Esophagus muscularis mucosa (tissue), 4 donors: ENCODE measurements around the gene HHLA2. TPM values are rescaled to one million over a fixed set of nuclear protein-coding genes. Genes with fewer than 3 reads are reported as not detected.

Experiments used
- DNase-seq: peaks from one replicate; pipeline ENCODE4 v3.0.0-alpha.2; 2017; ENCODE audit errors: extremely low spot score
- H3K27ac ChIP-seq, 4 donors: fragments of 200-600 bp; sonication (generic); replicated peaks in 1 of 4; 1 replicate in 3 of 4; 2 replicates in 1 of 4; pipeline ENCODE4 v1.5.1; 2016 to 2019; ENCODE audit warnings: mild to moderate bottlenecking in 1 of 4
- H3K27me3 ChIP-seq, 4 donors: fragments of 200-600 bp; sonication (generic); one replicate each; pipeline versions ENCODE4 v1.5.1 to v1.6.0; 2016 to 2019
- H3K36me3 ChIP-seq, 4 donors: fragments of 200-600 bp; sonication (generic); one replicate each; pipeline ENCODE4 v1.5.1; 2016 to 2019
- H3K4me1 ChIP-seq, 4 donors: fragments of 200-600 bp; sonication (generic); one replicate each; pipeline ENCODE4 v1.5.1; 2016 to 2019
- H3K4me3 ChIP-seq, 4 donors: fragments of 200-600 bp; sonication (generic); 1 replicate in 2 of 4; 2 replicates in 2 of 4; pipeline ENCODE4 v1.5.1; 2016 to 2019; ENCODE audit warnings: mild to moderate bottlenecking in 4 of 4, moderate library complexity in 1 of 4
- H3K9me3 ChIP-seq, 4 donors: fragments of 200-600 bp; sonication (generic); 1 replicate in 3 of 4; 2 replicates in 1 of 4; pipeline ENCODE4 v1.5.1; 2016 to 2019
- EP300 ChIP-seq: sonication (generic); formaldehyde crosslinking; IDR thresholded peaks from one replicate; pipeline ENCODE4 v1.6.1; 2017; ENCODE audit warnings: antibody characterized with exemption
- POLR2A ChIP-seq: fragments of 450-650 bp; IDR thresholded peaks from one replicate; pipeline ENCODE4 v1.6.1; 2017; ENCODE audit warnings: antibody characterized with exemption, moderate library complexity, mild to moderate bottlenecking, low read depth
- POLR2AphosphoS5 ChIP-seq, 2 donors: sonication (generic); formaldehyde crosslinking; IDR thresholded peaks; one replicate each; pipeline ENCODE4 v1.6.1; 2017; ENCODE audit warnings: antibody characterized with exemption in 2 of 2
- WGBS: methylation state at CpG from one replicate; pipeline ENCODE4 v1.1.5; 2018; 5-methylcytosine and 5-hydroxymethylcytosine counted together
- intact Hi-C: fragments of 100-400 bp; cut with DNase I; formaldehyde crosslinking; loops from one replicate; pipeline ENCODE4 v1.15.1; 2023
- total RNA-seq, 4 donors: library from RNA; depleted of rRNA; stranded (reverse); fragments of >200 nt; gene quantifications; one replicate each; pipeline versions ENCODE4 v1.1.0 to v1.2.1, GENCODE V29; 2016
- TF ChIP-seq, protein P1 (sequence below), 3 experiments: fragments of 200-600 bp in 2 of 3; fragments of 450-650 bp in 1 of 3; sonication (generic) in 2 of 3; IDR thresholded peaks; one replicate each; pipeline ENCODE4 v1.5.1; 2017 to 2019; ENCODE audit warnings: antibody characterized with exemption in 3 of 3, mild to moderate bottlenecking in 2 of 3, moderate library complexity in 1 of 3

The HHLA2 gene, protein sequence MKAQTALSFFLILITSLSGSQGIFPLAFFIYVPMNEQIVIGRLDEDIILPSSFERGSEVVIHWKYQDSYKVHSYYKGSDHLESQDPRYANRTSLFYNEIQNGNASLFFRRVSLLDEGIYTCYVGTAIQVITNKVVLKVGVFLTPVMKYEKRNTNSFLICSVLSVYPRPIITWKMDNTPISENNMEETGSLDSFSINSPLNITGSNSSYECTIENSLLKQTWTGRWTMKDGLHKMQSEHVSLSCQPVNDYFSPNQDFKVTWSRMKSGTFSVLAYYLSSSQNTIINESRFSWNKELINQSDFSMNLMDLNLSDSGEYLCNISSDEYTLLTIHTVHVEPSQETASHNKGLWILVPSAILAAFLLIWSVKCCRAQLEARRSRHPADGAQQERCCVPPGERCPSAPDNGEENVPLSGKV
- total RNA-seq, result not detected

DNA sequence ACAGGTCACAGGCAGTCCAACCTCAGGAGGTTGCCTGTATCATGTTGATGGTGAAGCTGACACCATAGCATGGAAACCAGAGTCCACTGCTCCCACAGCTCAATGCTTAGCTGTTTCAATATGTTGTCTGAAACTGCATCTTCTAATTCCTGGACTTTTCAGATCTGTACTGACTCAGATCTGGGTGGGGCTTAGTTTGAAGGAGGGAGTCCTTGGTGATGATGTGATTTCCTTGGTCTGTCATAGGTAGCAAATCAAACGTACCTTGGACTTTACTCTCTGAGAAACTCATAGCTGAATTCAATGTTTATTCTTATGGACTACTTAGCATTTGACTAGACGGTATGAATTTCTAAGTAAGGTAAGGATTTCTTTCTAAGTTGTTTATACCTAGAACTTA, at the start of gene HHLA2:
HHLA2 (plus strand) TSS at position 310 of the 400 bp plus-strand sequence. CDS start 55,266 bp downstream, outside the sequence.
- no peak within 1 kb of the TSS for H3K27ac ChIP-seq
- 87% methylated on average over 2 of the region's 2 CpGs for WGBS
- no peaks in the 10 kb centered on the region for H3K27me3 ChIP-seq
- intact Hi-C loops, result no loop called here
- no peak for TF ChIP-seq POLR2A
- TF ChIP-seq EP300, result no peak
- no peak for TF ChIP-seq POLR2AphosphoS5 (IDR thresholded peaks at IDR 0.05)
- TF ChIP-seq, protein P1, sequence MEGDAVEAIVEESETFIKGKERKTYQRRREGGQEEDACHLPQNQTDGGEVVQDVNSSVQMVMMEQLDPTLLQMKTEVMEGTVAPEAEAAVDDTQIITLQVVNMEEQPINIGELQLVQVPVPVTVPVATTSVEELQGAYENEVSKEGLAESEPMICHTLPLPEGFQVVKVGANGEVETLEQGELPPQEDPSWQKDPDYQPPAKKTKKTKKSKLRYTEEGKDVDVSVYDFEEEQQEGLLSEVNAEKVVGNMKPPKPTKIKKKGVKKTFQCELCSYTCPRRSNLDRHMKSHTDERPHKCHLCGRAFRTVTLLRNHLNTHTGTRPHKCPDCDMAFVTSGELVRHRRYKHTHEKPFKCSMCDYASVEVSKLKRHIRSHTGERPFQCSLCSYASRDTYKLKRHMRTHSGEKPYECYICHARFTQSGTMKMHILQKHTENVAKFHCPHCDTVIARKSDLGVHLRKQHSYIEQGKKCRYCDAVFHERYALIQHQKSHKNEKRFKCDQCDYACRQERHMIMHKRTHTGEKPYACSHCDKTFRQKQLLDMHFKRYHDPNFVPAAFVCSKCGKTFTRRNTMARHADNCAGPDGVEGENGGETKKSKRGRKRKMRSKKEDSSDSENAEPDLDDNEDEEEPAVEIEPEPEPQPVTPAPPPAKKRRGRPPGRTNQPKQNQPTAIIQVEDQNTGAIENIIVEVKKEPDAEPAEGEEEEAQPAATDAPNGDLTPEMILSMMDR (IDR thresholded peaks at IDR 0.05), result no peak
- no peaks in the 10 kb centered on the region for H3K9me3 ChIP-seq
- H3K4me3 ChIP-seq, result no peak within 1 kb of the TSS
- H3K36me3 ChIP-seq, result no peaks in the 10 kb centered on the region
- peaks cover 3 to 10% (median 4%) of the 10 kb centered on the region in 4 donors for H3K4me1 ChIP-seq
- no peak for DNase-seq

DNA sequence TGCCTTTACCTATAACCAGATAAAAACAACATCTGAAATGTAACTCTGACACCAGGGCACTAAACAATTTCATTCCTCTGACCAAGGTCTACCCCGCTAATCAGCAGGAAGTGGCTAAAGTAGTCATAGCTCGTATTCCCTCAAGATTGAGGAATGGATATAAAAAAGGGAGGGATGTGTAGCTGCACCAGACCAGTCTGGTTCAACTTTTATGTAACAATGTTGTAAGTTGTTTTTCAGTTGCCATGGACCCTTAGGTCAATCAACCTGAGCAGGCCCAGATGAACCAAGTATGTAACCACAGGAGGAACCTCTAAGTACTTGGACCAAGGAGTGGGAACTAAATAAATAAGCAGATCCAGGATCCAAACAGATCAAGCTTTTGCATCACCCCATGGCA, 45.7 kb upstream of the HHLA2 start:
- intact Hi-C loops, result no loop called here
- Histone ChIP-seq H3K9me3 (no peaks in the 10 kb centered on the region), H3K4me3 (no peak overlapping the region), H3K27ac (no peak overlapping the region), H3K27me3 (no peaks in the 10 kb centered on the region), H3K36me3 (no peaks in the 10 kb centered on the region), H3K4me1 (no peaks in the 10 kb centered on the region)
- DNase-seq, result no peak
- TF ChIP-seq POLR2AphosphoS5 (IDR thresholded peaks at IDR 0.05), result no peak
- TF ChIP-seq, protein P1 (IDR thresholded peaks at IDR 0.05), result no peak
- TF ChIP-seq EP300, result no peak
- no peak for TF ChIP-seq POLR2A
- WGBS, result 88% methylated on average over 2 of the region's 2 CpGs

DNA sequence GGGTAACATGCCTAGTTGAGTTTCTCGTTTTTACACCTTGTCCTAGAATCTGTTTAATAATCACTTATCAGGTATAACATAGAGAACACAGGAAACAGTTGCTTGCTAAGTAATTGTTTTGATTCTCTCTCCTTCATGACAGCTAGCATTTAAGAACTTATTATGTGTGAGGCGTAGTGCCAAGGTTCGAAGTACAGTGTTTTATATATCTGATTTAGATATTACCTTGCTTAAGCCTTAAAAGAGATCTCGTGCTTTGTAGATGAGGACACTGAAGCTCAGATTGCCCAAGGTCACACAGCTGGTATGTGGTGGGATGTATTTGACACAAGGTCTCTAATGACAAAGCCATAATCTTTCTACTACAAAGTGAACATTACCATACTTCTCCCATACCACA, 45.1 kb upstream of the HHLA2 start:
- H3K4me3 ChIP-seq, result no peak overlapping the region
- WGBS, result 79% methylated on average over 4 of the region's 4 CpGs
- H3K27ac ChIP-seq, result no peak overlapping the region
- TF ChIP-seq EP300 (no peak), POLR2AphosphoS5 (IDR thresholded peaks at IDR 0.05) (no peak), POLR2A (no peak)
- TF ChIP-seq, protein P1 (IDR thresholded peaks at IDR 0.05), result no peak
- intact Hi-C loops, result no loop called here
- DNase-seq, result no peak
- no peaks in the 10 kb centered on the region for H3K36me3 ChIP-seq
- no peaks in the 10 kb centered on the region for H3K27me3 ChIP-seq
- no peaks in the 10 kb centered on the region for H3K9me3 ChIP-seq
- no peaks in the 10 kb centered on the region for H3K4me1 ChIP-seq

DNA sequence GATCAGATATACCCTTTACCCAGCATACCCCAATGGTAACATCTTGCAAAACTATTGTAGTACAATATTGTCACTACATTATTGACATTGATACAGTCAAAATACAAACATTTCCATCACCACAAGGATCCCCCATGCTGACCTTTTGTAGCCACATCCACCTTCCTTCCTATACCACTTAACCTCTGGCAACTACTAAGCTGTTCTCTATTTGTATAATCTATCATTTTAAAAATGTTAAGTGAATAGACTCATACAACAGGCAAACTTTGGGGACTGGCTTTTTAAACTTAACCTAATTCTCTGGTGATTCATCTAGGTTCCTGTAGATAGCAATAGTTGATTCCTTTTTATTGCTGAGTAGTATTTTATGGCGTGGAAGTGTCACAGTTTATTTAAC, 44.5 kb upstream of the HHLA2 start:
- WGBS, result 100% methylated on average over 1 of the region's 1 CpG
- Histone ChIP-seq H3K27ac (no peak overlapping the region), H3K9me3 (no peaks in the 10 kb centered on the region), H3K4me1 (no peaks in the 10 kb centered on the region), H3K27me3 (no peaks in the 10 kb centered on the region), H3K36me3 (no peaks in the 10 kb centered on the region), H3K4me3 (no peak overlapping the region)
- intact Hi-C loops, result no loop called here
- TF ChIP-seq EP300, result no peak
- TF ChIP-seq, protein P1 (IDR thresholded peaks at IDR 0.05), result no peak
- no peak for TF ChIP-seq POLR2A
- TF ChIP-seq POLR2AphosphoS5 (IDR thresholded peaks at IDR 0.05), result no peak
- no peak for DNase-seq
